Suppressor macrophage (primary cell): ENCODE measurements around the gene PRUNE1.

Source experiments
- DNase-seq, 4 experiments: peaks; one replicate each; pipeline ENCODE4 v3.0.0-alpha.2; 2020 to 2022

PRUNE1 gene

GRCh38 chr1:150979092-150980056 is 28.9 kb upstream of the PRUNE1 start:
- DNase-seq: peak; percentile 94 to 97 (median 95)

GRCh38 chr1:150981177-150981804 is 27.0 kb upstream of the PRUNE1 start:
- no peak for DNase-seq

GRCh38 chr1:150981805-150982712 is 26.2 kb upstream of the PRUNE1 start, which contains the start of gene ANXA9:
TSS of gene ANXA9 (plus strand) at chr1:150982292. CDS start at chr1:150983106, 814 bp downstream.
- DNase-seq: peak; percentile 33 to 76 (median 59)

GRCh38 chr1:150985179-150985825 is 22.9 kb upstream of the PRUNE1 start:
- no peak for DNase-seq

- no peak for DNase-seq
These were observed 20.3 kb upstream of the PRUNE1 start for GRCh38 chr1:150987924-150988323.

GRCh38 chr1:150992626-150993025 is 15.6 kb upstream of the PRUNE1 start:
- DNase-seq: no peak

- no peak for DNase-seq
These were observed 14.0 kb upstream of the PRUNE1 start for GRCh38 chr1:150994248-150994647.

- no peak for DNase-seq
These were observed 12.8 kb upstream of the PRUNE1 start for GRCh38 chr1:150995460-150995859.

GRCh38 chr1:150995896-150996295 is 12.4 kb upstream of the PRUNE1 start:
- DNase-seq: peak; percentile 45 to 52 (median 48)

GRCh38 chr1:150997126-150997872 is 10.9 kb upstream of the PRUNE1 start:
- no peak for DNase-seq

- DNase-seq: no peak
These were observed 10.3 kb upstream of the PRUNE1 start for GRCh38 chr1:150997949-150998348.

GRCh38 chr1:150999051-150999674 is 9.1 kb upstream of the PRUNE1 start:
- peak; percentile 63 to 76 (median 74) for DNase-seq

GRCh38 chr1:150999926-151000325 is 8.3 kb upstream of the PRUNE1 start:
- DNase-seq: peak; percentile 35 to 58 (median 48)

GRCh38 chr1:151000408-151000807 is 7.8 kb upstream of the PRUNE1 start:
- DNase-seq: no peak

- DNase-seq: peak; percentile 60 to 84 (median 76)
These were observed 6.6 kb upstream of the PRUNE1 start for GRCh38 chr1:151001602-151002001.

GRCh38 chr1:151002051-151002450 is 6.2 kb upstream of the PRUNE1 start:
- peak; percentile 55 to 56 (median 56) for DNase-seq

GRCh38 chr1:151002611-151003010 is 5.6 kb upstream of the PRUNE1 start:
- DNase-seq: no peak

- DNase-seq: peak in 2 of 4 experiments; percentile 22 to 27
These were observed 5.1 kb upstream of the PRUNE1 start for GRCh38 chr1:151003180-151003579.

- no peak for DNase-seq
These were observed 2.4 kb upstream of the PRUNE1 start for GRCh38 chr1:151005729-151006319.
